K562 (cell line): ENCODE results near the gene NLRX1. TPM values are rescaled to one million over a fixed set of nuclear protein-coding genes. Genes with fewer than 3 reads are reported as not detected.

Experiments
- ATAC-seq: fragments of 200-7000 bp; cut with Tn5 transposase; 3 replicates; pipeline ENCODE4 v1.9.1; 2020; ENCODE audit warnings: moderate library complexity
- BruUV-seq: library from RNA; stranded (reverse); fragments of 400-500 nt; replicated peaks from 2 replicates; lab custom pipeline; 2021; lab: Mats Ljungman, UMichigan
- CTCF ChIA-PET: fragments of 300-600 bp; formaldehyde crosslinking; extraction: SDS; loops from one replicate; lab custom pipeline; 2021; ENCODE audit warnings: low intra/inter-chr PET ratio; lab: Yijun Ruan, JAX
- POLR2A ChIA-PET: fragments of 300-600, 350-650 bp; sonication (Branson Sonifier 250); formaldehyde crosslinking; extraction: SDS; loops from one replicate; lab custom pipeline; 2021; ENCODE audit warnings: antibody characterized with exemption, inconsistent platforms; lab: Yijun Ruan, JAX
- DNase-seq, 4 experiments: peaks; one replicate each; pipeline versions ENCODE4 v3.0.0 to v3.0.0-alpha.2; 2011 to 2018; ENCODE audit warnings: low spot score in 3 of 4, mixed read lengths in 3 of 4; ENCODE audit errors: extremely low read depth in 1 of 4
- FAIRE-seq: peaks from 2 replicates; lab custom pipeline; 2011; peaks lifted over from hg19 to GRCh38; lab: Jason Lieb, UNC
- H2AFZ ChIP-seq: 2 replicates; pipeline ENCODE4 v1.6.0; 2011; ENCODE audit warnings: low read depth, low read length, control low read depth, inconsistent platforms
- H3K27ac ChIP-seq: fragments of 200-600 bp; 3 replicates; pipeline ENCODE4 v1.8.0; 2011; ENCODE audit warnings: low read depth, mild to moderate bottlenecking, control low read depth, inconsistent platforms, low read length, moderate library complexity, mixed read lengths; ENCODE audit errors: extremely low read depth
- H3K27me3 ChIP-seq, 2 experiments: fragments of 300-600 bp in 1 of 2; 2 replicates in 1 of 2; 3 replicates in 1 of 2; pipeline versions ENCODE4 v1.6.0 to v1.8.0; 2011; ENCODE audit warnings: inconsistent platforms in 2 of 2, low read length in 2 of 2, mild to moderate bottlenecking in 1 of 2, mixed read lengths in 1 of 2, moderate library complexity in 1 of 2; ENCODE audit not compliant: control insufficient read depth in 2 of 2, insufficient read depth in 2 of 2
- H3K36me3 ChIP-seq: fragments of 300-600 bp; 3 replicates; pipeline ENCODE4 v1.8.0; 2011; ENCODE audit warnings: mild to moderate bottlenecking, low read length, inconsistent platforms; ENCODE audit not compliant: control insufficient read depth, insufficient read depth
- H3K4me1 ChIP-seq, 2 experiments: fragments of 200-600 bp in 1 of 2; replicated peaks in 1 of 2; 2 replicates in 1 of 2; 3 replicates in 1 of 2; pipeline versions ENCODE4 v1.5.1 to v1.8.0; 2011; ENCODE audit warnings: inconsistent platforms in 2 of 2, low read length in 2 of 2, mild to moderate bottlenecking in 1 of 2, mixed read lengths in 1 of 2, moderate library complexity in 1 of 2; ENCODE audit not compliant: control insufficient read depth in 2 of 2, insufficient read depth in 2 of 2
- H3K4me2 ChIP-seq: 2 replicates; pipeline ENCODE4 v1.6.1; 2011; ENCODE audit warnings: low read length, control low read depth, inconsistent platforms, mixed read lengths; ENCODE audit not compliant: insufficient read depth
- H3K4me3 ChIP-seq: fragments of 200-600 bp; sonication (generic), shearing (Covaris generic); 2 replicates; pipeline ENCODE4 v1.5.1; 2016; ENCODE audit warnings: control low read depth, inconsistent platforms
- H3K79me2 ChIP-seq: fragments of 200-600 bp; 3 replicates; pipeline ENCODE4 v1.8.0; 2011; ENCODE audit warnings: low read length, inconsistent platforms; ENCODE audit not compliant: control insufficient read depth, insufficient read depth
- H3K9ac ChIP-seq, 2 experiments: 2 replicates each; pipeline versions ENCODE4 v1.6.0 to v1.6.1; 2011; ENCODE audit warnings: low read depth in 2 of 2, low read length in 2 of 2, control low read depth in 1 of 2, inconsistent platforms in 1 of 2, mild to moderate bottlenecking in 1 of 2, mixed read lengths in 1 of 2; ENCODE audit not compliant: insufficient read depth in 1 of 2
- H3K9me1 ChIP-seq: one replicate; pipeline ENCODE4 v1.6.0; 2011; ENCODE audit warnings: inconsistent platforms, mild to moderate bottlenecking, low read length, moderate library complexity; ENCODE audit not compliant: control insufficient read depth, insufficient read depth
- H3K9me3 ChIP-seq: replicated peaks from 2 replicates; pipeline ENCODE4 v1.5.1; 2011; ENCODE audit warnings: low read depth, low read length, inconsistent platforms; ENCODE audit not compliant: control insufficient read depth, insufficient read depth
- H4K20me1 ChIP-seq: replicated peaks from 2 replicates; pipeline ENCODE4 v1.6.1; 2011; ENCODE audit warnings: low read length, inconsistent platforms, mixed read lengths; ENCODE audit not compliant: control insufficient read depth, insufficient read depth
- FOXK1 ChIP-seq: sonication (generic); formaldehyde crosslinking; IDR thresholded peaks from 2 replicates; pipeline ENCODE4 v1.8.0; 2022; ENCODE audit warnings: missing genetic modification reagents, mild to moderate bottlenecking, borderline replicate concordance
- YY1 ChIP-seq, 3 experiments: IDR thresholded peaks; 2 replicates each; pipeline ENCODE4 v1.6.1; 2011; ENCODE audit warnings: low read length in 2 of 3, mild to moderate bottlenecking in 2 of 3, moderate library complexity in 2 of 3, borderline replicate concordance in 1 of 3, control low read depth in 1 of 3, low read depth in 1 of 3; ENCODE audit not compliant: insufficient read depth in 3 of 3, insufficient replicate concordance in 2 of 3, control insufficient read depth in 1 of 3, insufficient read length in 1 of 3; ENCODE audit errors: extremely low read depth in 1 of 3
- WGBS: fragments of 100-300 bp; shearing (Covaris generic); methylation state at CpG from one replicate; pipeline ENCODE4 v1.1.6; 2016; ENCODE audit warnings: low coverage, mixed read lengths; ENCODE audit not compliant: insufficient coverage; ENCODE audit errors: missing lambda C conversion rate; 5-methylcytosine and 5-hydroxymethylcytosine counted together
- in situ Hi-C: fragments of 300-500 bp; cut with MboI; formaldehyde crosslinking; loops from 4 replicates; pipeline ENCODE4 v1.15.0; 2018; ENCODE audit warnings: inconsistent platforms, mixed read lengths
- intact Hi-C: fragments of 100-400 bp; cut with micrococcal nuclease; formaldehyde crosslinking; loops from 2 replicates; pipeline ENCODE4 v1.14.2; 2022
- polyA plus RNA-seq, 8 experiments: library from polyadenylated mRNA; depleted of rRNA in 4 of 8; stranded (reverse) in 5 of 8; unstranded in 3 of 8; fragments of >200 nt; fragmentation: Nextera tagmentation in 2 of 8; fragmentation: Illumina TruSeq in 1 of 8; extraction: Ambion mirVana in 2 of 8; extraction: Trizol in 1 of 8; gene quantifications; 2 replicates each; pipeline versions ENCODE4 v1.2.1 to v1.2.3, GENCODE V29; 2011 to 2014; ENCODE audit warnings: inconsistent platforms in 1 of 8, missing spikeins in 1 of 8
- total RNA-seq, 7 experiments: library from RNA; depleted of rRNA in 6 of 7; stranded (reverse); fragments of >200 nt in 6 of 7; fragmentation: Illumina TruSeq in 2 of 7; extraction: Trizol in 2 of 7; gene quantifications; 2 replicates each; pipeline versions ENCODE4 v1.2.1 to v1.2.3, GENCODE V29; 2011 to 2021; ENCODE audit warnings: low replicate concordance in 1 of 7

Gene NLRX1
- total and polyA plus RNA-seq, 9 of the 15 experiments (the other 6 are each of a cell fraction or from before 2014, with no cell fraction given): 0.04 to 2.3 (median 0.69) TPM

- Histone ChIP-seq H3K9ac (peak overlapping the region in 1 of 2 experiments; percentile 61; a peak in 1 of 4 replicates), H3K27ac (no peak overlapping the region), H3K4me2 (no peak overlapping the region), H4K20me1 (no peaks in the 10 kb centered on the region; the same call in 1 of the 2 replicates), H2AFZ (peak overlapping the region; percentile 36; the same call in 1 of the 2 replicates), H3K4me3 (no peak overlapping the region), H3K27me3 (peaks cover 4 to 22% of the 10 kb centered on the region in 2 experiments; a peak in 4 of 5 replicates), H3K9me1 (no peaks in the 10 kb centered on the region), H3K79me2 (no peaks in the 10 kb centered on the region), H3K36me3 (no peaks in the 10 kb centered on the region), H3K4me1 (peaks cover 15 to 26% of the 10 kb centered on the region in 2 experiments; a peak in 4 of 5 replicates), H3K9me3 (no peaks in the 10 kb centered on the region)
- ChIA-PET POLR2A (interaction anchor here (0.6 to 0.8 kb wide), 2 partner anchors 41 to 59 kb away, joined by 3 read pairs; a partner anchor contains a TSS), CTCF (interaction anchor here (0.6 kb wide), 1 partner anchor 343 kb away, joined by 3 read pairs; no protein-coding TSS in a partner anchor)
- intact Hi-C loops: no loop called here
- TF ChIP-seq YY1 (IDR thresholded peaks at IDR 0.05; ENCODE audit: borderline replicate concordance in 1 of 3, control insufficient read depth in 1 of 3, extremely low read depth in 1 of 3, insufficient read depth in 3 of 3, insufficient read length in 1 of 3, insufficient replicate concordance in 2 of 3, low read depth in 1 of 3, low read length in 2 of 3): peak in 2 of 3 experiments; percentile 43 to 75
- TF ChIP-seq FOXK1: no peak
- WGBS: 37% methylated on average over 6 of the region's 6 CpGs
- in situ Hi-C loops: no loop called here
- ATAC-seq: peak; percentile 24
- BruUV-seq: no TSS peak
- no peak for DNase-seq
- FAIRE-seq: peak; percentile 40
Observed at GRCh38 chr11:119154178-119154577, 14.3 kb upstream of the NLRX1 start.
